Stimulated activated CD4-positive, alpha-beta T cell treated with anti-CD3 and anti-CD28 coated beads, Interleukin-15, amount 100 ng/mL, for 48 hours (primary cell): Measurements from ENCODE around the gene COL9A3.

Experiments used
- DNase-seq, 2 donors: peaks; one replicate each; pipeline ENCODE4 v3.0.0-alpha.2; 2020; ENCODE audit warnings: low read depth in 2 of 2

The COL9A3 gene

DNA sequence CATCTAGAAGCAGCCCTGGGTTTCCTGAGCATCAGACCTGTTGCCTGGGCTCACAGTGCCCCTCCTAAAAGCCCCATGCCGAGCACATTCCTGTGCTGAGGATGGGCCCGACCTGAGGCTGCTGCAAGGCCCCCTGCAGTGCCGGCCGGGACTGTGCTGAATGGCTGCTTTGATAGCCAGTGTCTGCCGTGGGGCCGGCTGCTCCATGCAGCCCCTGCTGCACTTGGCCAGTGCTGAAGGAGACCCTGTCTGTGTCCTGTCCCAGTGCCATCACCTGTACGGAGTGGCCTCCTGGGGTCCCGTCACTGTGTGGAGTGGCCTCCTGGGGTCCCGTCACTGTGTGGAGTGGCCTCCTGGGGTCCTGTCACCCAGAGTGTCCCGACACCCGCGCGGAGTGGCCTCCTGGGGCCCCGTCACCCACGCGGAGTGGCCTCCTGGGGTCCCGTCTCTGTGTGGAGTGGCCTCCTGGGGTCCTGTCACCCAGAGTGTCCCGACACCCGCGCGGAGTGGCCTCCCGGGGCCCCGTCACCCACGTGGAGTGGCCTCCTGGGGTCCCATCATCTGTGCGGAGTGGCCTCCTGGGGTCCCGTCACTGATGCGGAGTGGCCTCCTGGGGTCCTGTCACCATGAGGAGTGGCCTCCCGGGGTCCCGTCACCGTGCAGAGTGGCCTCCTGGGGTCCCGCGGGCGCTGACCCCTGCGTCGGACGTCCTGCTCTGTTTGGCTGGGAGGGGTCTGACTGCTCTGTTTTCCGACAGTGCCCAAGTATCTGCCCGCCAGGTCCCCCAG lies 7.0 kb downstream of the COL9A3 start:
- DNase-seq = no peak

DNA sequence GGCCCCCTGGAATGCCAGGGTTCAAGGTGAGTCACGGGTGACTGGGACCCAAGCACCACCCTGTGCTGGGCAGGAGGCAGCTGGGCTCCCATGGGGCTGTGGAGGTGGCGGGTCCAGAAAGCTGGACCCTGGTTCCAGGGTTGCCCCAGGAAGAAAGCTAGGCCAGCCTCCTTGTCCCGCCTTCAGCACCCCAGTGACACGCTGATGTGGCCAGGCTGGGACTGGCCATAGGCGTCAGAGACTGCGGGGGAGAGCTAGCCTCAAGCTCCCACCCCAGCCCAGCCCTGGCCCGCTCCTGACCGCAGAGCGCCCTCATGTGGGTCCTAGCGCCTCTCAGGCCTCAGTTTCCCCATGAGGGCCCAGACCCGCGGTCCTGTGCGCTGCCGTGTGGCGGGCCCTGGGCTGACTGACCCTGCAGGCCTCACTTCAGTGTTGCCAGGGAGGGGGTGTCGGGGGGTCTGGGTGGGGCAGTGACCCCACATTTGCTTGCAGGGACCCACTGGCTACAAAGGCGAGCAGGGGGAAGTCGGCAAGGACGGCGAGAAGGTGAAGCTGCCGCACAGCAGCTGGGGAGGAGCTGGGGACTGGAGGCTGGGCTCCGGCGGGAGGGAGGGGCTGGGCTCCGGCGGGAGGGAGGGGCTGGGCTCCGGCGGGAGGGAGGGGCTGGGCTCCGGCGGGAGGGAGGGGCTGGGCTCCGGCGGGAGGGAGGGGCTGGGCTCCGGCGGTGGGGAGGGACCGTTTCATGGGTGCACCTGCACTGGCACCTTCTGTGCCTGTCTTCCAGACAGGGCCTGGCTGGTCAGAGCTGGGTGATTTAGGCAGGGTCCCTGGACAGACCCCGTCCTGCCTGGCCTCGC lies 7.9 kb downstream of the COL9A3 start:
- no peak for DNase-seq

DNA sequence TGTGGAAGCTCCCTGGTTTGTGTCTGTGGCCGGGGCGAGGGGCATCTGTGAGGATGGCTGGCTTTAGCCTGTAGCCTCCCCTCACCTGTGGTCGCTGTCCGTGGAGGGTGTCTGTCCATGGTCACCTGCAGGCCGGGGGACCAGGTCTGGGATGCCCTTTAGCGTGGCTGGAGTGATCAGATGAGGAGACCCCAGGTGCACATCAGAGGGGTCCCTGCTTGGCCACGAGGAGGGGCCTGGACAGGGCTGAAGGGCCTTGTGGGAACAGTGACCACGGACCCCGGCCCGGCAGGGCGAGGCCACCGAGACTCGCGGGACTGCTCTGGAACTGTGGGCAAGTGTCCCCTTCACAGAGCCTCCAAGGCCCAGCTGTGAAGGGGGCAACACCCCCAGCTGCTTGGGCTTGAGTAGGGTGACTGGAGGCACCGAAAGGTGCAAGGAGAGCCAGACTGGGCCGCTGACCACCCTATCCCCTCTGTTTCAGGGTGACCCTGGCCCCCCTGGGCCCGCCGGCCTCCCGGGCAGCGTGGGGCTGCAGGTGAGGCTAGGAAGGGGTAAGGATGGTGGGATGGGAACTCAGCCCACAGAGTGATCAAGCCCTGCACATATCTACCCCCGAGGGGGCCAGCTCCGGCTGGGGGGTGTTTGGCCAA lies 8.6 kb downstream of the COL9A3 start:
- no peak for DNase-seq

DNA sequence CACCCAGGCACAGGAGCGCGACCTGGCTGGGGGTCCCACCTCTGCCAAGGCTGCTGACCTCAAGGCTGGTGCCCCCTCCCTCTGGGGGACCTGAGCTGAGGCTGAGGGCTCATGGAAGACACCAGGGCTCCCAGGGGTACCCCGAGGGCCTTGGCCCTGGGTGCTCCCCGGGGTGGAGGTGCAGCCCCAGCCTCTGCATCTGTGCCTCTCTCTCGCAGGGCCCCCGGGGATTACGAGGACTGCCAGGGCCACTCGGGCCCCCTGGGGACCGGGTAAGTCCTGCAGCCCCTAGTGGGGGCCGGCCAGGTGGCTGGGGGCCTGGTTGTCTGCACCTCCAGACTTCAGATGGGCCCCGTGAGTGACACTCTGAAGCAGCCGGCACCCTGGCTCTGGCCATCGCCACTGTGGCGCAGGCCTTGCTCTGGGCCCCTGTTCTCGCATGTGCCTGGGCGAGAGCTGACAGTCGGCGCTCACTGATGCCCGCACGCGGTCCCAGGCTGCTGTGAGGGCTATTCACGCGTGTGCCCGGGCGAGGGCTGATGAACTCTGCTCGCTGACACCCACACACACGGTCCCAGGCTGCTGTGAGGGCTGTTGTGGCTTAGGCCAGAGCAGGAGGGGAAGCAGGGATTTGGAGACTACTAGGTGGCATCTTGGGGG lies 9.3 kb downstream of the COL9A3 start:
- no peak for DNase-seq

DNA sequence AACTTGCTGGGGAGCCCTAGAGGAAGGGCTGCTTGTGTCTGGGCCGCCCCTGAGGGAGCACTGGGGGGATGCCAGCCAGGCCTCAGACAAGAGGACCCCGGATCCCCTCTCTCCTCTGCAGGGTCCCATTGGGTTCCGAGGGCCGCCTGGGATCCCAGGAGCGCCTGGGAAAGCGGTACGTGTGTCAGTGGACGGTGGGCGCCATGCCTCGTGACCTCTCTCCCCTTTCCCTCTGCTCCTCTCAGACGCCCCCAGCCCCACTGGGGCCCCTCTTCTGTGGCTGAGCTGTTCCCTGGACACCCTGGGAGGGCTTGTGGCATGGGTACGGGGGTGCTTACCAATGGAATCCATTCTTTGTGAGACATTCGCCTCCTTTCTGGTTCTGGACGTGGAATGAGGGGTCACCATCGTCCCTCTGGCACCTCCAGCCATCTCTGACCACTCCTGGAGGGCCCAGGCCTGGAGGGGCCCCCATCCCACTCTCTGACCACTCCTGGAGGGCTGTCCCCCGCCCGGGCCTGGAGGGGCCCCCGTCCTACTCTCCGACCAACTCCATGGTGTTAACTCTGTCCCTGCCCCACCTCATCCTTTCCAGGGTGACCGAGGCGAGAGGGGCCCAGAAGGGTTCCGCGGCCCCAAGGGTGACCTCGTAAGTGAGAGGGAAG lies 9.9 kb downstream of the COL9A3 start:
- DNase-seq = no peak

DNA sequence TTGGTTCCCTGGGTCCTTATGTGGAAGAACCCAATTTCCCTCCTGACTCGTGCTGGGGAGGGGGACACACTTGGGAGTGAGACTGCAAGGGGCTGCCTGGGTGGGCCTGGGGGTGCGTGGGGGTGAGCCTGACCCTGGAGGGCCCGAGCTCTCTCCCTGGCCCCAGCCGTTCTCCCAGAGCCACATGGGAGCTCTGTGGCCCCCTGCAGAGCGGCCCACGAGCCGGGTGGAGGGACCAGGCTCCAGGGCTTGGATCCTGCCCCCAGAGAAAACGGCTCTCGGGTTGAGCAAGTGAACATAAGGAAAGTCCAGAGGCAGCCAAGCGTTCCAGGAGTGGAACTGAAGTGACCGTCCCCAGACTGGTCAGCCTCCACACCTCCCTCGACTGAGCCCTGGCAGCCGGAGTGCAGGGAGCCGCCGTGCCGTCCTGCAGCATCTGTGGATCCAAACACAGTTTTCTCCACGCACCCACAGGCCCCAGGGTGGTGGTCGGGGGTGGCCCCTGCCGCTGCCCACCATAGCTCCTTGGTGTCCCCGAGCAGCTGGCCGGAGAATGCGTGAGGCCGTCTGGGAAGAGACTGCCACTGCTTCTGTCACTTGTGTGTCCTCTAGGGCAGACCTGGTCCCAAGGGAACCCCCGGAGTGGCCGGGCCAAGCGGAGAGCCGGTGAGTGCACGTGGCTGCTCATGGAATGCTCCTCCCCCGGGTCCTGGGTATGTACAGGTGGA lies 10.6 kb downstream of the COL9A3 start:
- DNase-seq = no peak

DNA sequence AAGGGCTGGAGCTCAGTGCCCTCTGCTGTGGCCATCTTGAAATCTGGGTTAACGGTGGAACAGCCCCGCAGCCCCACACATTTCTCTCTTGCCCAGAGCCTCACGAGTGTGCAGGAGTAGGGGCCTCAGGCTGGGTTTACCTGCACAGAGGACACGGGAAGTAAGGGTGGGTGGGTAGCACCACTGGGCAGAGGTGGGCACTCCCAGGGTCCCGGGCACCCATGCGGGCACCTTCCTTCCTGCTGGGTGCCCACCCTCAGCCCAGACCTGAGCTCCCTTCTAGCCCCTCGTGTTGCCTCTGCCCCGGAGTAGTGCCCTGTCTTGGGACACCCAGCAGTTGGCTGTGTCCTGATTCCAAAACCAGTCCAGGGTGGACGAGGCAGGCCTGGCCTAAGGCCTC lies 11.2 kb downstream of the COL9A3 start:
- no peak for DNase-seq

DNA sequence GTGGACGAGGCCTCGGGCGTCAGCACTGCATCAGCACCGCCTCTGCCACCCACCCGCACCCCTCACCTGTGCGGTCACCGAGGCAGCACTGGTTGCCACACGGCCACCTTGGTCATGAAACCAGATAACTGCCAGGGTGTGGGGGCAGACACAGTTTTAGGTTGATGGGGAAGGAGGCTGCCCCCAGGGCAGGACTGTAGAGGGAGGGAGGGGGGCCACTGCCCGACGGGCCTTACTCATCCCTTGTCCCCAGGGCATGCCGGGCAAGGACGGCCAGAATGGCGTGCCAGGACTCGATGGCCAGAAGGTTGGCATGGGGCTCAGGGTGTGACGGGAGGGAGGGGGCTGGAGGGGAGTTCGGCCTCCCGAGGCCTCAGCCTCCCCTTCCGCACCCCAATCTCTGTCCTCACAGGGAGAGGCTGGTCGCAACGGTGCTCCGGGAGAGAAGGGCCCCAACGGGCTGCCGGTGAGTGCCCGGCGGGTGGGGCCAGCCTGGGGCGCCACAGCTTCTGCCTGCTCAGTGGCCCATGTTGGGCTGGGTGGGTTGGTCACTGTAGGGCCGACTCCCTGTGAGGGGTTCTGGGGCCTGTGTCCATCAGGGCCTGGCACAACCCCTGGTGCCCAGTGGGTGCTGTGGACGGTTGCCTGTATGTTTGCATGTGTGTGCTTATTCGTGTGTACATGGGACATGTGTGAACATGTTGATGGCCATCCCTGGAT lies 11.8 kb downstream of the COL9A3 start:
- DNase-seq = no peak

DNA sequence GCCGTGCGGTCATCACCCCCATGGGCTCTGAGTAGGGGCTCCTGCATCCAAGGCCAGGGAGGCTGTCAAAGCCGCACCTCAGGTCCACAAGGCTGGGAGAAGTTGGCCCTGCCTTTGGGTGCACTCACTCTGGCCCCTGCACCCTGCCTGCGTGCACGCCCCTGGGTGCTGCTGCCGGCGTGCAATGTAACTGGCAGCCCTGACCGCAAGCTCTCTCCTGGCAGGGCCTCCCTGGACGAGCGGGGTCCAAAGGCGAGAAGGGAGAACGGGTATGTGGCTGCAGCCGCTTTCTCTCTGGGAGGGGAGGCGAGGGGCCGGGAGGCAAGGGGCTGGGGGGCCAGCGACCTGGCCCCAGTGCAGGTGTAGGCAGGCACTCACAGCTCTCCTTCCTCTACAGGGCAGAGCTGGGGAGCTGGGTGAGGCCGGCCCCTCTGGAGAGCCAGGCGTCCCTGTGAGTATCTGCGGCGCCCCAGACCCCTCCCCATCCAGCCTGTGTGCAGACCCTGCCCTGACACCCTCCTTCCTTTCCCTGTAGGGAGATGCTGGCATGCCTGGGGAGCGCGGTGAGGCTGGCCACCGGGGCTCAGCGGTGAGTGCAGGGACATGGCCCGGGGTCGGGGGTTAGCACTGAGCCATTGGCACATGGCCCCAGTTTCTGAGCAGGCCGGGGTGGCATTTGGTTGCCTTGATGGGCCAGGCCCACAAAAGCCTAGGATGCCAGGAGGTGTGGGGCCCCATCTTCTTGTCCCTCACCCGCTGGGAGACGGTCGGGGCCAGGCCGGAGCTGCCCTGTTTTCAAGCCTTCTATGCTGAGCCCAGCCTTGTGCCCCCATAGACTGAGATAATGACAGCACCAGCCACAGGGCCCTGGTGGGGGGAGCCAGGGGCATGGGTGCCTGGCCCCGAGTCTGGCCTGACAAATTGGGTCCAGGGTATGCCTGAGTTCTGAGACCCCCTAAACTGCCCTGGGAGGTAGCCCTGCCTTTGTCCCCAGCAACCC lies 12.7 kb downstream of the COL9A3 start:
- DNase-seq = no peak

DNA sequence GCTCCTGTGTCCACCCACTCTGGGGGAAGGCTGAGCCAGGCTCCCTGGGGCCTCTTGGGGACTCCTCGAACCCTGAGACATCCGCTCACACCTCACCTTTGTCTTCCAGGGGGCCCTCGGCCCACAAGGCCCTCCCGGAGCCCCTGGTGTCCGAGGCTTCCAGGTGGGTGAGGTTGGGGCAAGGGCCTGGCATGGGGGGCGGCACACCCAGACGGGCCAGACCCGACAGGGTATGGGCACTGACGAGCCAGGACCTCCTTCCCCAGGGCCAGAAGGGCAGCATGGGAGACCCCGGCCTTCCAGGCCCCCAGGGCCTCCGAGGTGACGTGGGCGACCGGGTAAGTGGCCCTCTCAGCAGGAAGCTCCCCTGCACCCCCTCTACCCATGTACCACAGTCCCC lies 13.4 kb downstream of the COL9A3 start:
- DNase-seq = no peak

DNA sequence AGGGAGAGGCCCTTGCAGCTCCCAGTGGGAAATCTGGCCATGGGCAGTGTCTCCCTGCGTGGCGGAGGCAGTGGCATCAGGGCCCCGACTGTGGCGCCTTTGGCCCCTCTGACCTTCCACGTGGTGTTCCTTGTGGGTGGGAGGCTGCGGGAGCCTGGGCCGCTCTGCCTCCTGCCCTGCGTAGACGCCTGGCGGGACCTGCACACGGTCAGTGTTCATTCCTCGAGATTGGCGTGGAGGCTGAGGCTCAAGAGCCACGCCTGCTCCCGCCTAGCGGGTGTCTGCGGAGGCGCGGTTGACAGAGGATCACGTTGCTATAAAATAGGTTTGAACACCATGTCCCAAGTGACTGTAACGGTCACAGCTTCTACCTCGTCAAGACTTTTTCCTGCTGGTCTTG lies 14.0 kb downstream of the COL9A3 start:
- DNase-seq = no peak

DNA sequence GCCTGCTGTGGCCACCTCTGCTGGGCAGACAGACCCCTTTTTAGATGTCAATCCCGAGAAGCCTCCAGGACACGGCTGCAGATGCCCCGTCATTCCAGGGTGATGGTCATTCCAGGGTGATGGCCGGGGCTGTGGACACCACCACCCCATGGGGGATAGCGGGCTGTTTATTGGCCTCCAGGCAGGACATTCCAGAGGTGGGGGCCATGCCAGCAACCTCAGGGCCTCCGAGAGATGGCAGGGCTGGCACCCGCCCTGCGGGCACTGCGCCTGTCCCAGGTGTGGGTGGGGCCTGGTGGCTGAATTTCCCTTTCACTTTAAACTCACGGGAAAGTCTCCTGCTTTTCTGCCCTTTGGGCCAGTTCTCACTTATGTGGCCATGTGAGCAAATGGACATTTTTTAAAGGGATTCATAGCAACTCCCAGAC lies 14.5 kb downstream of the COL9A3 start:
- DNase-seq = no peak

DNA sequence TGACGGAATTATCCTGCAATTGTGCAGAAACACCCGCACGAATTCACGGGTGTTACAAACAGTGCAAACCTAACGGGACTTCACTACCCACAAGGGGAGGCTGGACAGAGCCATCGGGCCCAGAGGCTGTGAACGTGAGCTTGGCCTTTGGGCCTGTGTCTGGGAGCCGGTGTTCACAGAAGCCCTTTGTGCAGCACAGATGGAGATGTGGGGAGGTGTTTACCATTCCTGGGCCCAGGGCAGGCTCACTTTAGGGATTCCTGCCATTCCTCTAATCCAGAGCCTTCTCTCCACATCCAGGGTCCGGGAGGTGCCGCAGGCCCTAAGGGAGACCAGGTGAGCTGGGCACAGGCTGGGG lies 15.0 kb downstream of the COL9A3 start:
- no peak for DNase-seq

DNA sequence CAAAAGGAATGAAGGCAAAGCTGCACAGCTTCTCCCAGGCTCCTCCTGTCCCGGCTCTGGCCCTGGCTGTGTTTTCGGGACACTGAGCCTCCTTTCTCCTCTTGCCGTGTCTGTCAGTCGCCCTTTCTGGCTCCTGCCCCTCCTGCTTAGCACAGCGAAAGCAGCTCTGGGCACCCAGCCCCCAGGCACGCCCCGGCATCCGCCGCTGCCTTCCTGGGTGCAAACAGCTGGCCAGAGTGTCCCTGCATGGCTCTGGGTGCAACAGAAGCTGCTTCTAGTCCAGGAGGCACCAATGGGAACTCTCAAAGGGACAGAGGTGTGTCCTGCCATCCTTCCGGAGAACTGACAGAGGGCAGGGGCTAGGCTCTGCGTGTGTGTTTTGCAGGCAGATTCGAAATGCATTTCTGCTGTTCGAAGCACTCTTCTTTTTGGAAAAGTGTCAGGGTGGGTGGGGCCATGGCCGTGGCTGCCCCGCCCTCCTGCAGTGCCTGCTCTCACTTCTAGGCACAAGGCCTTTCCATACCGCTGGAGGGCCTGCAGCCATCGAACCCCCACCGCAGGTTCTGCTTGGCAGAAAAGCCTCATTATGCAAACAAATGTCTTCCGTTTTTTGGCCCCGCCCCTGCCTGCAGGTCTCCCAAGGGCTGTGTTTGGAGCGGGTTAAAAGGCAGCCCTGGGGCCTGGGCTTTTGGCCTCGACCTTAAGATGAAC lies 15.5 kb downstream of the COL9A3 start:
- no peak for DNase-seq

DNA sequence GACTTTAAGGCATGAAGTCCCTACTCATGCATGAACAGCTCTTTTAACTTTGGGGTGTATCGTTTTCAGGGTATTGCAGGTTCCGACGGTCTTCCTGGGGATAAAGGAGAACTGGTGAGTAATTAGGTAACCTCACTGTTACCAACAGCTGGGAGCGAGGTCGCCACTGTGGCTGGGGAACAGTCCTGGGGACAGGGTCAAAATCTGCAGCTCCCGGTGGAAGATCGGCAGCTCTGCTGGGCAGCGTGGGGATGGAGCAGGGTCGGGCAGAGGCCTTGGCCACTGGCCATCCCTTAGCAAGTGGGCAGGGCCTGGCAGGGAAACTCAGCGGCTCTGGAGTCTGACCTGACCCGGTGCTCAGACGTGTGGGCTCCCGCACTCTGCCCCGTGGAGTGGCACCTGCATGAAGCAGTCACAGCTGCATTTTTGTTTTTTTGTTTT lies 16.1 kb downstream of the COL9A3 start:
- no peak for DNase-seq

DNA sequence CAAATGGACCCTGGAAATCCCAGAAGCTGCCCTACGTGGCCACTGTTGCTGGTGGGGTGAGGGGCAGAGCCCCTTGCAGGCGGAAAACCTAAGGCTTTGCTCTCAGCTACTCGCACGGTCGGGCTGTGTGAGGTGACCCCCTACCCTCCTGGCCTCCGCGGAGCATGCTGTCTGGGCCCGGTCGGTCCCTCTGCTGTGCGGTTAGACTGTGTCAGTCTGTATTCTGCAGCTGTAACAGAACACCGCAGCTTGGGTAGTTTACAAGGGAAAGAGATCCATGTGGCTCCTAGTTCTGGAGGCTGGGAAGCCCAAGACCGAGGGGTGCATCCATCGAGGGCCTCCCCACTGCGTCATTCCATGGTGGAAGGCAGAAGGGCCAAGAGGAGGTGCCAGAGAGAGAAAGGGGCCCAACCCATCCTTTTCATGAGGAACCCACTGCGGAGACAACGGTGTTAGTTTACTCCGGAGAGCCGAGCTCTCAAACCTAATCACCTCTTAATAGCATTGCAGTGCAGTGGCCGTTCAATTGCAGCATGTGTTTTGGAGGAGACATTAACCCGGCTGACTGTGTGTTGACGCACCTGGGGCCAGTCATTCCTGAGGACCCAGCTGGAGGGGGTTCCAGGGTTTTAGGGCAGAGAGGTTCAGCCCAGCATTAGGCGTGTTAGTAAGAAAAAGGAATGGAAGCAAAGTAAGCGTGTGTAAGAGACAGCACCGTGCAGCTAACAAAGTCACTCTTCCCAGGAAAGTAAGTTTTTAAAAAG lies 18.3 kb downstream of the COL9A3 start:
- no peak for DNase-seq
